Liver (tissue), 9 donors: Measurements from ENCODE around the gene GLI3. TPM values are rescaled to one million over a fixed set of nuclear protein-coding genes. Genes with fewer than 3 reads are reported as not detected.

Experiments
- DNase-seq: peaks from one replicate; pipeline ENCODE4 v3.0.0-alpha.2; 2017; ENCODE audit warnings: low spot score
- H3K27ac ChIP-seq, 2 donors: one replicate each; pipeline ENCODE4 v1.7.0; 2013; ENCODE audit warnings: inconsistent platforms in 2 of 2, low read length in 2 of 2, control low read depth in 1 of 2, low read depth in 1 of 2, mild to moderate bottlenecking in 1 of 2
- H3K27me3 ChIP-seq, 4 donors: one replicate each; pipeline versions ENCODE4 v1.6.1 to v1.7.0; 2013; ENCODE audit warnings: low read length in 3 of 4, inconsistent platforms in 1 of 4, mild to moderate bottlenecking in 1 of 4, moderate library complexity in 1 of 4; ENCODE audit not compliant: control insufficient read depth in 4 of 4, insufficient read depth in 4 of 4
- H3K36me3 ChIP-seq, 4 donors: one replicate each; pipeline versions ENCODE4 v1.6.1 to v1.7.0; 2013; ENCODE audit warnings: low read length in 3 of 4, mild to moderate bottlenecking in 3 of 4, low read depth in 1 of 4, moderate library complexity in 1 of 4; ENCODE audit not compliant: control insufficient read depth in 4 of 4, insufficient read depth in 3 of 4
- H3K4me1 ChIP-seq, 4 donors: one replicate each; pipeline versions ENCODE4 v1.6.1 to v1.7.0; 2013; ENCODE audit warnings: low read length in 3 of 4, mild to moderate bottlenecking in 3 of 4, moderate library complexity in 1 of 4; ENCODE audit not compliant: control insufficient read depth in 4 of 4, insufficient read depth in 4 of 4
- H3K4me3 ChIP-seq, 3 donors: one replicate each; pipeline versions ENCODE4 v1.6.1 to v1.7.0; 2013; ENCODE audit warnings: low read length in 3 of 3, control low read depth in 1 of 3, low read depth in 1 of 3, mild to moderate bottlenecking in 1 of 3
- H3K9ac ChIP-seq, 2 donors: one replicate each; pipeline ENCODE4 v1.7.0; 2013; ENCODE audit warnings: low read length in 2 of 2, mild to moderate bottlenecking in 2 of 2, moderate library complexity in 2 of 2, control low read depth in 1 of 2, low read depth in 1 of 2
- H3K9me3 ChIP-seq, 4 donors: one replicate each; pipeline versions ENCODE4 v1.6.1 to v1.7.0; 2013; ENCODE audit warnings: low read length in 3 of 4; ENCODE audit not compliant: control insufficient read depth in 4 of 4
- ATF3 ChIP-seq: IDR thresholded peaks from 2 replicates; pipeline ENCODE4 v1.6.1; 2016; ENCODE audit warnings: antibody characterized with exemption
- CTCF ChIP-seq: fragments of 150-350 bp; IDR thresholded peaks from 2 replicates; pipeline ENCODE4 v1.5.1; 2017; ENCODE audit warnings: improper control_type of control experiment, low read depth, low read length; ENCODE audit not compliant: missing input control
- EGR1 ChIP-seq, 2 donors: IDR thresholded peaks; 2 replicates each; pipeline ENCODE4 v1.6.1; 2016 to 2018; ENCODE audit warnings: antibody characterized with exemption in 2 of 2, low read depth in 2 of 2
- GABPA ChIP-seq, 2 donors: IDR thresholded peaks in 1 of 2; conservative IDR thresholded peaks in 1 of 2; 2 replicates each; pipeline ENCODE4 v1.6.1; 2016; ENCODE audit warnings: antibody characterized with exemption in 2 of 2, mild to moderate bottlenecking in 1 of 2, moderate library complexity in 1 of 2
- HNF4A ChIP-seq, 2 donors: conservative IDR thresholded peaks; 2 replicates each; pipeline ENCODE4 v1.6.1; 2016; ENCODE audit warnings: antibody characterized with exemption in 2 of 2, mild to moderate bottlenecking in 2 of 2
- NR2F2 ChIP-seq: IDR thresholded peaks from 2 replicates; pipeline ENCODE4 v1.6.1; 2016; ENCODE audit warnings: antibody characterized with exemption
- REST ChIP-seq: IDR thresholded peaks from 2 replicates; pipeline ENCODE4 v1.6.1; 2016; ENCODE audit warnings: antibody characterized with exemption, mild to moderate bottlenecking
- RXRA ChIP-seq, 2 donors: IDR thresholded peaks; 2 replicates each; pipeline ENCODE4 v1.6.1; 2017 to 2018; ENCODE audit warnings: antibody characterized with exemption in 2 of 2, mild to moderate bottlenecking in 1 of 2
- SP1 ChIP-seq: IDR thresholded peaks from 2 replicates; pipeline ENCODE4 v1.6.1; 2018; ENCODE audit warnings: antibody characterized with exemption, mild to moderate bottlenecking
- TAF1 ChIP-seq: conservative IDR thresholded peaks from 2 replicates; pipeline ENCODE4 v1.6.1; 2016; ENCODE audit warnings: antibody characterized with exemption, mild to moderate bottlenecking
- YY1 ChIP-seq: IDR thresholded peaks from 2 replicates; pipeline ENCODE4 v1.6.1; 2016; ENCODE audit warnings: antibody characterized with exemption, mild to moderate bottlenecking
- WGBS: extraction: QIAGEN DNeasy Blood & Tissue Kit; methylation state at CpG from one replicate; pipeline ENCODE4 v1.1.7; 2013; 5-methylcytosine and 5-hydroxymethylcytosine counted together
- polyA plus RNA-seq, 2 donors: library from polyadenylated mRNA; stranded (reverse) in 1 of 2; unstranded in 1 of 2; fragments of 200-250 nt in 1 of 2; fragments of >200 nt in 1 of 2; fragmentation: Nextera tagmentation in 1 of 2; extraction: Ambion mirVana in 1 of 2; gene quantifications; one replicate each; pipeline versions ENCODE4 v1.2.1 to v1.2.3, GENCODE V29; 2013 to 2015
- total RNA-seq, 2 donors: library from RNA; depleted of rRNA; stranded (reverse); fragments of >200 nt; gene quantifications; one replicate each; pipeline ENCODE4 v1.2.3, GENCODE V29; 2014
- donor health status: healthy.
- donor health status: healthy.
- donor health status: healthy.
- donor health status: healthy.
- donor health status: healthy.

GLI3 gene
- total and polyA plus RNA-seq, 4 donors: 0.09 to 0.42 (median 0.26) TPM

- Histone ChIP-seq H3K9ac (no peak overlapping the region), H3K4me1 (no peaks in the 10 kb centered on the region), H3K4me3 (no peak overlapping the region), H3K27me3 (peaks cover 0 to 12% (median 0%) of the 10 kb centered on the region in 4 donors), H3K9me3 (no peaks in the 10 kb centered on the region), H3K27ac (no peak overlapping the region), H3K36me3 (no peaks in the 10 kb centered on the region)
- WGBS: 63% methylated on average over 4 of the region's 4 CpGs
- no peak for TF ChIP-seq RXRA (IDR thresholded peaks at IDR 0.05)
- TF ChIP-seq REST: no peak
- DNase-seq: no peak
These were observed 92.4 kb downstream of the GLI3 start for GRCh38 chr7:42144604-42145003.

- Histone ChIP-seq H3K27ac (no peak overlapping the region), H3K36me3 (no peaks in the 10 kb centered on the region), H3K27me3 (peaks cover 0 to 9% (median 0%) of the 10 kb centered on the region in 4 donors), H3K9me3 (no peaks in the 10 kb centered on the region), H3K4me1 (no peaks in the 10 kb centered on the region), H3K4me3 (no peak overlapping the region), H3K9ac (no peak overlapping the region)
- no peak for TF ChIP-seq REST
- no peak for TF ChIP-seq EGR1 (IDR thresholded peaks at IDR 0.05; ENCODE audit: low read depth in 2 of 2)
- TF ChIP-seq ATF3: no peak
- DNase-seq: no peak
- WGBS: 86% methylated on average over 14 of the region's 14 CpGs
These were observed 93.1 kb downstream of the GLI3 start for GRCh38 chr7:42143711-42144600.

GRCh38 chr7:42142089-42142488 is 94.9 kb downstream of the GLI3 start:
- Histone ChIP-seq H3K27me3 (peaks cover 0 to 3% (median 0%) of the 10 kb centered on the region in 4 donors), H3K27ac (no peak overlapping the region), H3K4me3 (no peak overlapping the region), H3K36me3 (no peaks in the 10 kb centered on the region), H3K9ac (no peak overlapping the region), H3K4me1 (no peaks in the 10 kb centered on the region), H3K9me3 (no peaks in the 10 kb centered on the region)
- 90% methylated on average over 4 of the region's 4 CpGs for WGBS
- no peak for DNase-seq
- TF ChIP-seq HNF4A (conservative IDR thresholded peaks at IDR 0.05): no peak
- TF ChIP-seq RXRA (IDR thresholded peaks at IDR 0.05): no peak
- no peak for TF ChIP-seq TAF1
- no peak for TF ChIP-seq ATF3
- no peak for TF ChIP-seq GABPA (IDR thresholded peaks at IDR 0.05 in 1 of 2, conservative IDR thresholded peaks at IDR 0.05 in 1 of 2)
- TF ChIP-seq YY1: no peak
- no peak for TF ChIP-seq REST
- TF ChIP-seq NR2F2: no peak
- no peak for TF ChIP-seq SP1
- TF ChIP-seq CTCF: no peak
